A549 (cell line): Measurements from ENCODE around the gene TBX2. TPM values are rescaled to one million over a fixed set of nuclear protein-coding genes. Genes with fewer than 3 reads are reported as not detected.
A peak's percentile ranks its signal among the peaks of the same experiment; 100 is the strongest.

Experiments
- ATAC-seq, 2 experiments: fragments of 200-7000 bp in 1 of 2; fragments of >200 bp in 1 of 2; cut with Nextera tagmentation in 1 of 2; cut with Tn5 transposase in 1 of 2; 3 replicates each; pipeline versions ENCODE4 v1.8.0 to v1.9.1; 2018 to 2020; ENCODE audit warnings: mild to moderate bottlenecking in 1 of 2, moderate library complexity in 1 of 2
- CTCF ChIA-PET: fragments of 300-600 bp; sonication (Branson Sonifier 250); formaldehyde crosslinking; extraction: SDS; loops from one replicate; lab custom pipeline; 2021; ENCODE audit warnings: antibody characterized with exemption, inconsistent platforms; lab: Yijun Ruan, JAX
- POLR2A ChIA-PET: fragments of 350-600 bp; formaldehyde crosslinking; extraction: SDS; loops from one replicate; lab custom pipeline; 2021; ENCODE audit warnings: antibody characterized with exemption, inconsistent platforms; lab: Yijun Ruan, JAX
- DNase-seq, 2 experiments: peaks; one replicate each; pipeline versions ENCODE4 v3.0.0 to v3.0.0-alpha.2; 2011 to 2016; ENCODE audit warnings: low read depth in 1 of 2, low spot score in 1 of 2
- FAIRE-seq: peaks from 2 replicates; lab custom pipeline; 2011; peaks lifted over from hg19 to GRCh38; lab: Jason Lieb, UNC
- H3K27ac ChIP-seq, 2 experiments: fragments of >200 bp; sonication (Bioruptor Twin); formaldehyde crosslinking; 3 replicates each; pipeline ENCODE4 v1.5.1; 2016 to 2017
- H3K4me1 ChIP-seq: fragments of >200 bp; sonication (Bioruptor Twin); formaldehyde crosslinking; 3 replicates; pipeline ENCODE4 v1.6.1; 2016
- H3K4me2 ChIP-seq: fragments of >200 bp; sonication (Bioruptor Twin); formaldehyde crosslinking; 3 replicates; pipeline ENCODE4 v1.6.1; 2016
- H3K4me3 ChIP-seq: fragments of >200 bp; sonication (Bioruptor Twin); formaldehyde crosslinking; 3 replicates; pipeline ENCODE4 v1.5.1; 2016
- H3K9me3 ChIP-seq: fragments of >200 bp; sonication (Bioruptor Twin); formaldehyde crosslinking; 3 replicates; pipeline ENCODE4 v1.6.1; 2016
- CBX8 ChIP-seq: fragments of 200-600 bp; sonication (generic); IDR thresholded peaks from 2 replicates; pipeline ENCODE4 v1.6.1; 2016
- CEBPB ChIP-seq, 2 experiments: fragments of >200 bp in 1 of 2; sonication (Bioruptor Twin) in 1 of 2; formaldehyde crosslinking in 1 of 2; IDR thresholded peaks; 2 replicates each; pipeline ENCODE4 v1.6.1; 2012 to 2016
- CHD4 ChIP-seq: fragments of 200-600 bp; sonication (generic); IDR thresholded peaks from 2 replicates; pipeline ENCODE4 v1.6.1; 2016; ENCODE audit warnings: antibody characterized with exemption, mild to moderate bottlenecking, borderline replicate concordance
- EHMT2 ChIP-seq: fragments of 200-600 bp; sonication (generic); IDR thresholded peaks from 2 replicates; pipeline ENCODE4 v1.6.1; 2016; ENCODE audit warnings: antibody characterized with exemption, low read depth, mild to moderate bottlenecking, moderate library complexity
- EP300 ChIP-seq, 2 experiments: fragments of >200 bp; sonication (Bioruptor Twin); formaldehyde crosslinking; IDR thresholded peaks; 2 replicates in 1 of 2; 3 replicates in 1 of 2; pipeline ENCODE4 v1.6.1; 2016 to 2017
- ESRRA ChIP-seq: fragments of 150-350 bp; IDR thresholded peaks from 2 replicates; pipeline ENCODE4 v1.6.1; 2014; ENCODE audit warnings: mild to moderate bottlenecking, low read length, borderline replicate concordance
- FOSB ChIP-seq: fragments of 250-450 bp; sonication (Bioruptor Pico); IDR thresholded peaks from 2 replicates; pipeline ENCODE4 v1.5.0; 2020; ENCODE audit warnings: mild to moderate bottlenecking, moderate library complexity
- FOSL2 ChIP-seq, 2 experiments: fragments of 450-650 bp in 1 of 2; fragments of >200 bp in 1 of 2; sonication (Bioruptor Twin) in 1 of 2; formaldehyde crosslinking; IDR thresholded peaks; 2 replicates each; pipeline versions ENCODE4 v1.5.0 to v1.6.1; 2016 to 2020; ENCODE audit warnings: mild to moderate bottlenecking in 1 of 2, moderate library complexity in 1 of 2
- FOXS1 ChIP-seq: fragments of 250-450 bp; sonication (Bioruptor Pico); IDR thresholded peaks from 2 replicates; pipeline ENCODE4 v1.5.0; 2020; ENCODE audit warnings: mild to moderate bottlenecking, moderate library complexity
- GATA3 ChIP-seq: IDR thresholded peaks from 2 replicates; pipeline ENCODE4 v1.6.1; 2012; ENCODE audit warnings: borderline replicate concordance
- HOXB13 ChIP-seq: fragments of 250-450 bp; sonication (Bioruptor Pico); IDR thresholded peaks from 2 replicates; pipeline ENCODE4 v1.5.0; 2020; ENCODE audit warnings: low read depth, mild to moderate bottlenecking, moderate library complexity
- NFE2L2 ChIP-seq: fragments of 150-350 bp; conservative IDR thresholded peaks from 2 replicates; pipeline ENCODE4 v1.6.1; 2014; ENCODE audit warnings: low read length
- RFX5 ChIP-seq: fragments of 450-650 bp; IDR thresholded peaks from 2 replicates; pipeline ENCODE4 v1.7.1; 2014; ENCODE audit warnings: antibody characterized with exemption, mild to moderate bottlenecking, moderate library complexity
- SMC3 ChIP-seq: fragments of >200 bp; sonication (Bioruptor Twin); formaldehyde crosslinking; IDR thresholded peaks from 3 replicates; pipeline ENCODE4 v1.6.1; 2018; ENCODE audit warnings: inconsistent platforms
- ZFP36 ChIP-seq: fragments of 450-650 bp; IDR thresholded peaks from 2 replicates; pipeline ENCODE4 v1.6.1; 2014; ENCODE audit warnings: borderline replicate concordance; ENCODE audit not compliant: partially characterized antibody
- WGBS: methylation state at CpG from one replicate; pipeline ENCODE4 v1.1.6; 2017; ENCODE audit errors: missing lambda C conversion rate; 5-methylcytosine and 5-hydroxymethylcytosine counted together
- polyA plus RNA-seq, 4 experiments: library from polyadenylated mRNA; depleted of rRNA in 3 of 4; stranded (reverse); fragments of >200 nt; fragmentation: RNase III in 1 of 4; extraction: RNeasy Plus Mini Kit Qiagen cat#74134 plus additional on column Dnase treatment in 1 of 4; gene quantifications; 2 replicates in 3 of 4; 3 replicates in 1 of 4; pipeline ENCODE4 v1.2.3, GENCODE V29; 2011 to 2017
- TF ChIP-seq, protein P1 (sequence below): fragments of 200-600 bp; sonication (generic); IDR thresholded peaks from 2 replicates; pipeline ENCODE4 v1.6.1; 2016; ENCODE audit warnings: antibody characterized with exemption, mild to moderate bottlenecking, moderate library complexity
- TF ChIP-seq, protein P2 (sequence below): fragments of >200 bp; sonication (Bioruptor Twin); formaldehyde crosslinking; IDR thresholded peaks from 2 replicates; pipeline ENCODE4 v1.6.1; 2016
- TF ChIP-seq, protein P3 (sequence below): IDR thresholded peaks from 2 replicates; pipeline ENCODE4 v1.6.1; 2012
- TF ChIP-seq, protein P4 (sequence below): IDR thresholded peaks from 2 replicates; pipeline ENCODE4 v1.6.1; 2012; ENCODE audit warnings: low read depth, borderline replicate concordance
- TF ChIP-seq, protein P5 (sequence below): fragments of 250-450 bp; sonication (Bioruptor Pico); IDR thresholded peaks from 2 replicates; pipeline ENCODE4 v1.5.0; 2021; ENCODE audit warnings: mild to moderate bottlenecking, moderate library complexity, borderline replicate concordance
- TF ChIP-seq, protein P6 (sequence below): IDR thresholded peaks from 2 replicates; pipeline ENCODE4 v1.6.1; 2012
- TF ChIP-seq, protein P7 (sequence below): fragments of 250-450 bp; sonication (Bioruptor Pico); IDR thresholded peaks from 2 replicates; pipeline ENCODE4 v1.5.0; 2020; ENCODE audit warnings: low read depth, mild to moderate bottlenecking, moderate library complexity

Gene TBX2
- polyA plus RNA-seq, 2 of the 4 experiments (the other 2 are of a cell fraction) = 0.71 to 2.3 TPM

DNA sequence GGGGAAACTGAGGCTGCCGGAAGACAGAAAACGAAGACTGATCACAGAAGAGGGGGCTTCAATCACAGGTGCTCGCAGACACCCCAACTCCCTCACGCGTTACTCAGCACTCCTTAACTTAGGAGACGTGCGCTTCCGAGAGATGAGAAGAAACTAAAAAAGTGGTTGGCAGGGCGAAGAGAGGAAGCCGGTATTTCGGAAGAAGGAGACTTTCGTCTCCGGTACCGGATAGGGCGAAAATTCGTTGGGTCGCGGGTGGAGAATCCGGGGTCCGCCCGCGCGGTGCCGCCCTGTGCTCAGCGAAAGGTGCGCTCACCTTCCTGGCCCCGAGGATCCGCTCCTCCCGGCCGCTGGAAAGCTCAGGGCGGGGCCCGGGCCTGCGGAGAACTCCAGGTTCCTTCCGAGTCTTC is 917 bp upstream of the TBX2 start (continued):
- TF ChIP-seq, protein P1, sequence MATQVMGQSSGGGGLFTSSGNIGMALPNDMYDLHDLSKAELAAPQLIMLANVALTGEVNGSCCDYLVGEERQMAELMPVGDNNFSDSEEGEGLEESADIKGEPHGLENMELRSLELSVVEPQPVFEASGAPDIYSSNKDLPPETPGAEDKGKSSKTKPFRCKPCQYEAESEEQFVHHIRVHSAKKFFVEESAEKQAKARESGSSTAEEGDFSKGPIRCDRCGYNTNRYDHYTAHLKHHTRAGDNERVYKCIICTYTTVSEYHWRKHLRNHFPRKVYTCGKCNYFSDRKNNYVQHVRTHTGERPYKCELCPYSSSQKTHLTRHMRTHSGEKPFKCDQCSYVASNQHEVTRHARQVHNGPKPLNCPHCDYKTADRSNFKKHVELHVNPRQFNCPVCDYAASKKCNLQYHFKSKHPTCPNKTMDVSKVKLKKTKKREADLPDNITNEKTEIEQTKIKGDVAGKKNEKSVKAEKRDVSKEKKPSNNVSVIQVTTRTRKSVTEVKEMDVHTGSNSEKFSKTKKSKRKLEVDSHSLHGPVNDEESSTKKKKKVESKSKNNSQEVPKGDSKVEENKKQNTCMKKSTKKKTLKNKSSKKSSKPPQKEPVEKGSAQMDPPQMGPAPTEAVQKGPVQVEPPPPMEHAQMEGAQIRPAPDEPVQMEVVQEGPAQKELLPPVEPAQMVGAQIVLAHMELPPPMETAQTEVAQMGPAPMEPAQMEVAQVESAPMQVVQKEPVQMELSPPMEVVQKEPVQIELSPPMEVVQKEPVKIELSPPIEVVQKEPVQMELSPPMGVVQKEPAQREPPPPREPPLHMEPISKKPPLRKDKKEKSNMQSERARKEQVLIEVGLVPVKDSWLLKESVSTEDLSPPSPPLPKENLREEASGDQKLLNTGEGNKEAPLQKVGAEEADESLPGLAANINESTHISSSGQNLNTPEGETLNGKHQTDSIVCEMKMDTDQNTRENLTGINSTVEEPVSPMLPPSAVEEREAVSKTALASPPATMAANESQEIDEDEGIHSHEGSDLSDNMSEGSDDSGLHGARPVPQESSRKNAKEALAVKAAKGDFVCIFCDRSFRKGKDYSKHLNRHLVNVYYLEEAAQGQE = no peak
- no peak for TF ChIP-seq FOSL2 (IDR thresholded peaks at IDR 0.05)
- TF ChIP-seq FOSL2 (CRISPR knock-in tag; IDR thresholded peaks at IDR 0.05) = no peak
- no peak for TF ChIP-seq CEBPB (IDR thresholded peaks at IDR 0.05)
- TF ChIP-seq CBX8 = no peak

DNA sequence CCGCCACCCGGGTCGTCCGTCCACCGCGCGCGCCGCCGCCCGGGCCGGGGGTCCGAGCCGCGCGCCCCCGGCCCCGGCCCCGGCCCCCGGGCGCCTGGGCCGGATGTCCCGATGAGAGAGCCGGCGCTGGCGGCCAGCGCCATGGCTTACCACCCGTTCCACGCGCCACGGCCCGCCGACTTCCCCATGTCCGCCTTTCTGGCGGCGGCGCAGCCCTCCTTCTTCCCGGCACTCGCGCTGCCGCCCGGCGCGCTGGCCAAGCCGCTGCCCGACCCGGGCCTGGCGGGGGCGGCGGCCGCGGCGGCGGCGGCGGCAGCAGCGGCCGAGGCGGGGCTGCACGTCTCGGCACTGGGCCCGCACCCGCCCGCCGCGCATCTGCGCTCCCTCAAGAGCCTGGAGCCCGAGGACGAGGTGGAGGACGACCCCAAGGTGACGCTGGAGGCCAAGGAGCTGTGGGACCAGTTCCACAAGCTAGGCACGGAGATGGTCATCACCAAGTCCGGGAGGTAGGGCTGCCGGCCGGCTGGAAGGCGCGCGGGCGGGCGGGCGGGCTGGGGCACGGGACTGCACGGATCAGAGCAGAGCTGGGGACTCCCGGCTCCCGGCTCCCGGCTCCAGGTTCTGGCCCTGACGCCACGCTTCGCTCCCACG is 548 bp downstream of the TBX2 start:
- POLR2A ChIA-PET = interaction anchor here (0.7 to 1.7 kb wide), 7 partner anchors 9 to 679 kb away, joined by 3 to 10 read pairs (median 4); no protein-coding TSS in a partner anchor
- TF ChIP-seq, protein P2, sequence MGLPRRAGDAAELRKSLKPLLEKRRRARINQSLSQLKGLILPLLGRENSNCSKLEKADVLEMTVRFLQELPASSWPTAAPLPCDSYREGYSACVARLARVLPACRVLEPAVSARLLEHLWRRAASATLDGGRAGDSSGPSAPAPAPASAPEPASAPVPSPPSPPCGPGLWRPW = no peak
- TF ChIP-seq, protein P3, sequence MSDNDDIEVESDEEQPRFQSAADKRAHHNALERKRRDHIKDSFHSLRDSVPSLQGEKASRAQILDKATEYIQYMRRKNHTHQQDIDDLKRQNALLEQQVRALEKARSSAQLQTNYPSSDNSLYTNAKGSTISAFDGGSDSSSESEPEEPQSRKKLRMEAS = peak; percentile 14; the same call in 1 of the 2 replicates
- no peak for TF ChIP-seq FOSB (CRISPR knock-in tag)
- TF ChIP-seq, all 56 proteins: peak for 1
- H3K9me3 ChIP-seq = no peaks in the 10 kb centered on the region
- H3K4me3 ChIP-seq = peak overlapping the region; percentile 84
- CTCF ChIA-PET = interaction anchor here (1.0 to 7.0 kb wide), 15 partner anchors 10 to 680 kb away, joined by 3 to 67 read pairs (median 4); no protein-coding TSS in a partner anchor
- H3K4me1 ChIP-seq = peaks cover 10% of the 10 kb centered on the region; the same call in 2 of the 3 replicates
- peak overlapping the region; percentile 80 for H3K4me2 ChIP-seq
- DNase-seq (peak; percentile 71 to 74), FAIRE-seq (no peak), ATAC-seq (peak; percentile 38 to 41)
- peak overlapping the region; percentile 84 to 89 for H3K27ac ChIP-seq
- WGBS = 3% methylated on average over 30 of the region's 90 CpGs

DNA sequence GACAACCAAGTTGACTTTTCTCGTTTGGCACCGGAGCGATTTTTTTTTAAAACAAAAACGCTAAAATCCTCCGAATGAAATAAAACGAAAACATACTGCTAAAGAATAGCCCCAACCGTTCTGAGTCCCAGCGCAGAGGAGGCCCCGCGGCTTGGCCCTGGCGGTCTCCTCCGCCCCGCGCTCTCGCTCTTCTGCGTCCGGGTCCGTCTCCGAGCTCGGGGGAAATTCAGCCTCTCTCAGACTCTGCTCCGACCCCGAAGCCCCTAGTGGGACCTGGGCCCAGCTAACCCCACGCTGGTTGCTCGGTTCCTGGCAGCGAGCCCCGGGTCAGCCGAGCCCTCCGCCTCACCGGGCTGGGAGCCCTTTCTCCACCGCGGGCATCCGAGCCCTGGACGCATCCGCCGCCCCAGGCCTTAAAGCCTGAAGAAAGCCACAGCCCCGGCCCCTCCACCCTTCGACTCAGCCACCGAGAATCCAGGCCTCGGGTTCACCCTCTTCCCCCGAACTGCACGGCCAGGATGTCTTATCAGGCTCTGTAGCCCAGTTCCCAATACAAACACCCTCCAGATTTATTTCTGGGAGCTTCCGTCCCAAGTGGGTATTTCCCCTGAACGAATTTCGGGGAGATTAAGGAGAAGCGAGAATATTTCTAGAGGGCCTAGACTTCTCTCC is 1.2 kb downstream of the TBX2 start:
- peak overlapping the region; percentile 84 for H3K4me3 ChIP-seq
- no peaks in the 10 kb centered on the region for H3K9me3 ChIP-seq
- CTCF ChIA-PET = interaction anchor here (1.0 to 7.0 kb wide), 11 partner anchors 11 to 680 kb away, joined by 3 to 67 read pairs (median 3); no protein-coding TSS in a partner anchor
- peak overlapping the region; percentile 84 to 89; a peak in 5 of 6 replicates for H3K27ac ChIP-seq
- DNase-seq (no peak), ATAC-seq (no peak), FAIRE-seq (no peak)
- H3K4me1 ChIP-seq = peaks cover 10% of the 10 kb centered on the region; the same call in 2 of the 3 replicates
- POLR2A ChIA-PET = interaction anchor here (0.7 to 1.7 kb wide), 3 partner anchors 8 to 391 kb away, joined by 3 to 10 read pairs (median 4); no protein-coding TSS in a partner anchor
- WGBS = 80% methylated on average over 45 of the region's 45 CpGs
- H3K4me2 ChIP-seq = peak overlapping the region; percentile 80
- no peak for TF ChIP-seq ESRRA
- no peak for TF ChIP-seq ZFP36
- TF ChIP-seq, protein P3 = no peak
- no peak for TF ChIP-seq FOSB (CRISPR knock-in tag)
- TF ChIP-seq GATA3 = no peak
- TF ChIP-seq, protein P4, sequence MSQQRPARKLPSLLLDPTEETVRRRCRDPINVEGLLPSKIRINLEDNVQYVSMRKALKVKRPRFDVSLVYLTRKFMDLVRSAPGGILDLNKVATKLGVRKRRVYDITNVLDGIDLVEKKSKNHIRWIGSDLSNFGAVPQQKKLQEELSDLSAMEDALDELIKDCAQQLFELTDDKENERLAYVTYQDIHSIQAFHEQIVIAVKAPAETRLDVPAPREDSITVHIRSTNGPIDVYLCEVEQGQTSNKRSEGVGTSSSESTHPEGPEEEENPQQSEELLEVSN = no peak
- no peak for TF ChIP-seq CEBPB (IDR thresholded peaks at IDR 0.05)
- TF ChIP-seq CHD4 = no peak
- no peak for TF ChIP-seq RFX5
- no peak for TF ChIP-seq FOXS1 (CRISPR knock-in tag)
- TF ChIP-seq EP300 (IDR thresholded peaks at IDR 0.05) = no peak
- TF ChIP-seq, protein P5, sequence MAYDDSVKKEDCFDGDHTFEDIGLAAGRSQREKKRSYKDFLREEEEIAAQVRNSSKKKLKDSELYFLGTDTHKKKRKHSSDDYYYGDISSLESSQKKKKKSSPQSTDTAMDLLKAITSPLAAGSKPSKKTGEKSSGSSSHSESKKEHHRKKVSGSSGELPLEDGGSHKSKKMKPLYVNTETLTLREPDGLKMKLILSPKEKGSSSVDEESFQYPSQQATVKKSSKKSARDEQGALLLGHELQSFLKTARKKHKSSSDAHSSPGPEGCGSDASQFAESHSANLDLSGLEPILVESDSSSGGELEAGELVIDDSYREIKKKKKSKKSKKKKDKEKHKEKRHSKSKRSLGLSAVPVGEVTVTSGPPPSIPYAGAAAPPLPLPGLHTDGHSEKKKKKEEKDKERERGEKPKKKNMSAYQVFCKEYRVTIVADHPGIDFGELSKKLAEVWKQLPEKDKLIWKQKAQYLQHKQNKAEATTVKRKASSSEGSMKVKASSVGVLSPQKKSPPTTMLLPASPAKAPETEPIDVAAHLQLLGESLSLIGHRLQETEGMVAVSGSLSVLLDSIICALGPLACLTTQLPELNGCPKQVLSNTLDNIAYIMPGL (CRISPR knock-in tag) = no peak
- TF ChIP-seq, protein P6, sequence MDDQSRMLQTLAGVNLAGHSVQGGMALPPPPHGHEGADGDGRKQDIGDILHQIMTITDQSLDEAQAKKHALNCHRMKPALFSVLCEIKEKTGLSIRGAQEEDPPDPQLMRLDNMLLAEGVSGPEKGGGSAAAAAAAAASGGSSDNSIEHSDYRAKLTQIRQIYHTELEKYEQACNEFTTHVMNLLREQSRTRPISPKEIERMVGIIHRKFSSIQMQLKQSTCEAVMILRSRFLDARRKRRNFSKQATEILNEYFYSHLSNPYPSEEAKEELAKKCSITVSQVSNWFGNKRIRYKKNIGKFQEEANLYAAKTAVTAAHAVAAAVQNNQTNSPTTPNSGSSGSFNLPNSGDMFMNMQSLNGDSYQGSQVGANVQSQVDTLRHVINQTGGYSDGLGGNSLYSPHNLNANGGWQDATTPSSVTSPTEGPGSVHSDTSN = no peak
- TF ChIP-seq SMC3 = no peak; the same call in 2 of the 3 replicates
- no peak for TF ChIP-seq HOXB13 (CRISPR knock-in tag)
- TF ChIP-seq, protein P7, sequence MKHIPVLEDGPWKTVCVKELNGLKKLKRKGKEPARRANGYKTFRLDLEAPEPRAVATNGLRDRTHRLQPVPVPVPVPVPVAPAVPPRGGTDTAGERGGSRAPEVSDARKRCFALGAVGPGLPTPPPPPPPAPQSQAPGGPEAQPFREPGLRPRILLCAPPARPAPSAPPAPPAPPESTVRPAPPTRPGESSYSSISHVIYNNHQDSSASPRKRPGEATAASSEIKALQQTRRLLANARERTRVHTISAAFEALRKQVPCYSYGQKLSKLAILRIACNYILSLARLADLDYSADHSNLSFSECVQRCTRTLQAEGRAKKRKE (CRISPR knock-in tag) = no peak
- no peak for TF ChIP-seq NFE2L2
- TF ChIP-seq EHMT2 = no peak
